GM21786 (cell line): ENCODE data around the gene AGMO.

ENCODE experiments used
- ATAC-seq: cut with Tn5 transposase; IDR thresholded peaks from one replicate; pipeline ENCODE4 v1.9.1; 2021; ENCODE audit not compliant: unreplicated experiment

AGMO gene

GRCh38 chr7:15402436-15403136 lies 159.2 kb downstream of the AGMO start:
- no peak for ATAC-seq

GRCh38 chr7:15400440-15400839 lies 161.4 kb downstream of the AGMO start:
- ATAC-seq: no peak

GRCh38 chr7:15399441-15399840 lies 162.4 kb downstream of the AGMO start:
- ATAC-seq: no peak

- no peak for ATAC-seq
Observed at GRCh38 chr7:15397922-15398760, 163.7 kb downstream of the AGMO start.

- no peak for ATAC-seq
Observed at GRCh38 chr7:15397159-15397550, 164.7 kb downstream of the AGMO start.

GRCh38 chr7:15396210-15397158 lies 165.3 kb downstream of the AGMO start:
- no peak for ATAC-seq

- no peak for ATAC-seq
Observed at GRCh38 chr7:15389073-15389472, 172.7 kb downstream of the AGMO start.

- ATAC-seq: no peak
Observed at GRCh38 chr7:15378494-15379145, 183.2 kb downstream of the AGMO start.

- no peak for ATAC-seq
Observed at GRCh38 chr7:15376600-15376999, 185.2 kb downstream of the AGMO start.

- ATAC-seq: no peak
Observed at GRCh38 chr7:15370441-15370840, 191.4 kb downstream of the AGMO start.

- ATAC-seq: no peak
Observed at GRCh38 chr7:15368653-15369052, 193.2 kb downstream of the AGMO start.

- no peak for ATAC-seq
Observed at GRCh38 chr7:15367897-15368296, 193.9 kb downstream of the AGMO start.

GRCh38 chr7:15358112-15358511 lies 203.7 kb downstream of the AGMO start:
- ATAC-seq: no peak

- ATAC-seq: no peak
Observed at GRCh38 chr7:15352421-15353206, 209.2 kb downstream of the AGMO start.

GRCh38 chr7:15345216-15345615 lies 216.6 kb downstream of the AGMO start:
- no peak for ATAC-seq

GRCh38 chr7:15341817-15342216 lies 220.0 kb downstream of the AGMO start:
- ATAC-seq: no peak

GRCh38 chr7:15336146-15336545 lies 225.7 kb downstream of the AGMO start:
- ATAC-seq: no peak

- ATAC-seq: no peak
Observed at GRCh38 chr7:15335390-15335789, 226.4 kb downstream of the AGMO start.

- ATAC-seq: no peak
Observed at GRCh38 chr7:15334536-15335263, 227.1 kb downstream of the AGMO start.
